GM19328 (cell line): ENCODE results near the gene GAL.

ENCODE experiments used
- ATAC-seq: cut with Tn5 transposase; IDR thresholded peaks from one replicate; pipeline ENCODE4 v1.9.1; 2021; ENCODE audit warnings: mild to moderate bottlenecking, moderate library complexity; ENCODE audit not compliant: unreplicated experiment

GAL gene

GRCh38 chr11:68678031-68678441 is 6.3 kb upstream of the GAL start:
- ATAC-seq: no peak

- ATAC-seq: no peak
Observed at GRCh38 chr11:68680541-68681231, 3.7 kb upstream of the GAL start.

- no peak for ATAC-seq
Observed at GRCh38 chr11:68682531-68682961, 1.8 kb upstream of the GAL start.

- ATAC-seq: no peak
Observed at GRCh38 chr11:68683121-68683520, 1.2 kb upstream of the GAL start.

GRCh38 chr11:68683536-68684384 is 584 bp upstream of the GAL start:
- no peak for ATAC-seq

GRCh38 chr11:68685656-68686380 is 1.5 kb downstream of the GAL start:
- ATAC-seq: no peak

- ATAC-seq: no peak
Observed at GRCh38 chr11:68686486-68686885, 2.1 kb downstream of the GAL start.

- ATAC-seq: no peak
Observed at GRCh38 chr11:68687311-68687710, 3.0 kb downstream of the GAL start.

- ATAC-seq: no peak
Observed at GRCh38 chr11:68687986-68688385, 3.6 kb downstream of the GAL start.

GRCh38 chr11:68688881-68689280 is 4.5 kb downstream of the GAL start:
- no peak for ATAC-seq

GRCh38 chr11:68689737-68690625 is 5.6 kb downstream of the GAL start:
- no peak for ATAC-seq

- ATAC-seq: no peak
Observed at GRCh38 chr11:68690671-68691401, 6.5 kb downstream of the GAL start.

- no peak for ATAC-seq
Observed at GRCh38 chr11:68691402-68691784, 7.0 kb downstream of the GAL start.

- no peak for ATAC-seq
Observed at GRCh38 chr11:68692115-68692514, 7.8 kb downstream of the GAL start.

GRCh38 chr11:68692871-68693483 is 8.6 kb downstream of the GAL start:
- ATAC-seq: no peak

- ATAC-seq: no peak
Observed at GRCh38 chr11:68693484-68693882, 9.1 kb downstream of the GAL start.

- ATAC-seq: no peak
Observed at GRCh38 chr11:68694431-68695297, 10.3 kb downstream of the GAL start.

- no peak for ATAC-seq
Observed at GRCh38 chr11:68695531-68695930, 11.2 kb downstream of the GAL start.

GRCh38 chr11:68698993-68699392 is 14.6 kb downstream of the GAL start:
- ATAC-seq: no peak
